ENCODE data around the gene ZBTB17. TPM values are rescaled to one million over a fixed set of nuclear protein-coding genes. Genes with fewer than 3 reads are reported as not detected.
"Not testable (repeated sequence)": the region's sequence is repeated elsewhere in the genome, so short reads cannot be mapped to it uniquely, and the experiment has no call there.

The ZBTB17 gene
- total and polyA plus RNA-seq, 2 of the 8 experiments (the other 6 are each of a cell fraction or from before 2014, with no cell fraction given), result 24.7 to 36.2 TPM

DNA sequence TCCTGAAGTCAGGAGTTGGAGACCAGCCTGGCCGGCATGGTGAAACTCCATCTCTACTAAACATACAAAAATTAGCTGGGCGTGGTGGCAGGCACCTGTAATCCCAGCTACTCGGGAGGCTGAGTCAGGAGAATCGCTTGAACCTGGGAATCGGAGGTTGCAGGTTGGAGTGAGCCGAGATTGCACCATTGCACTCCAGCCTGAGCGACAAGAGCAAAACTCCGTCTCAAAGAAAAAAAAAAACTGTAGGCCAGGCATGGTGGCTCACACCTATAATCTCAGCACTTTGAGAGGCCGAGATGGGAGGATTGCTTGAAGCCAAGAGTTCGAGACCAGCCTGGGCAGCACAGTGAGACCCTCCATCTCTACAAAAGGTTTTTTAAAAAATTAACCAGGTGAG, 25.4 kb upstream of the ZBTB17 start:
- H4K91ac ChIP-seq (replicated peaks; ENCODE audit: insufficient read length, low read length); H3K18ac ChIP-seq (ENCODE audit: extremely low read depth, low read length); H2BK15ac ChIP-seq (ENCODE audit: low read length); H4K8ac ChIP-seq (ENCODE audit: extremely low read depth, insufficient read depth, low read length); H3K36me3 ChIP-seq (ENCODE audit: control insufficient read depth in 2 of 4, insufficient read depth in 4 of 4, low read length in 3 of 4); H3K27me3 ChIP-seq (replicated peaks in 1 of 4; ENCODE audit: control insufficient read depth in 3 of 4, extremely low read depth in 1 of 4, insufficient read depth in 3 of 4, low read length in 3 of 4); H3K27ac ChIP-seq (ENCODE audit: low read depth, low read length); H3K23ac ChIP-seq (ENCODE audit: insufficient read length); H3K4me3 ChIP-seq (ENCODE audit: extremely low read depth in 1 of 4, insufficient read depth in 2 of 4, low read depth in 3 of 4, low read length in 4 of 4); H2BK120ac ChIP-seq (replicated peaks; ENCODE audit: low read depth, low read length); H3K4ac ChIP-seq (replicated peaks; ENCODE audit: insufficient read length, low read depth, low read length); H3K79me2 ChIP-seq (ENCODE audit: control insufficient read depth in 1 of 2, insufficient read depth in 2 of 2, low read length in 2 of 2); H3K14ac ChIP-seq (ENCODE audit: insufficient read length); POLR2A ChIA-PET (ENCODE audit: partially characterized antibody); H2AFZ ChIP-seq (ENCODE audit: low read length); H3K23me2 ChIP-seq (ENCODE audit: low read depth, low read length); DNase-seq (ENCODE audit: low read depth in 1 of 2, low spot score in 2 of 2); H4K20me1 ChIP-seq (replicated peaks in 1 of 2; ENCODE audit: control insufficient read depth in 1 of 2, insufficient read depth in 2 of 2, low read length in 2 of 2); H4K5ac ChIP-seq (ENCODE audit: insufficient read length, low read depth, low read length); H3K4me1 ChIP-seq (replicated peaks in 1 of 4; ENCODE audit: control insufficient read depth in 3 of 4, insufficient read depth in 4 of 4, low read length in 3 of 4); H3K9me3 ChIP-seq (ENCODE audit: insufficient read depth in 2 of 2, low read depth in 1 of 2, low read length in 1 of 2); H2BK5ac ChIP-seq (ENCODE audit: low read depth, low read length); FAIRE-seq; H3K56ac ChIP-seq (replicated peaks; ENCODE audit: insufficient read length, low read depth, low read length); H2AK5ac ChIP-seq (ENCODE audit: low read depth, low read length); H3K4me2 ChIP-seq (ENCODE audit: insufficient read depth in 1 of 2, low read depth in 2 of 2, low read length in 2 of 2); H3K9ac ChIP-seq (replicated peaks in 1 of 4; ENCODE audit: extremely low read depth in 1 of 4, low read depth in 3 of 4, low read length in 3 of 4); H2BK20ac ChIP-seq (ENCODE audit: low read length); H2BK12ac ChIP-seq (ENCODE audit: low read depth, low read length); H3K79me1 ChIP-seq (ENCODE audit: low read depth, low read length): not testable (repeated sequence)
- WGBS, 2 experiments (ENCODE audit: extremely low coverage in 1 of 2, insufficient coverage in 1 of 2, insufficient read length in 1 of 2, insufficient replicate concordance in 2 of 2, low coverage in 1 of 2, low lambda C conversion rate in 2 of 2, missing lambda C conversion rate in 1 of 2), result 84% methylated on average over 10 of the region's 10 CpGs; no CpG with 5 or more reads in 1 of the 2 experiments
- CTCF ChIA-PET (ENCODE audit: partially characterized antibody), result interaction anchor here (0.7 to 1.2 kb wide), 2 partner anchors 9 to 12 kb away, joined by 3 to 4 read pairs; no protein-coding TSS in a partner anchor

All from H1 (cell line).